KMS-11 (cell line): ENCODE data around the gene PLPP1.

Experiments
- H2AFZ ChIP-seq: fragments of 200-600 bp; sonication (generic); 2 replicates; pipeline ENCODE4 v1.6.1; 2016; ENCODE audit warnings: antibody characterized with exemption, mixed run types, low read depth
- H3K27ac ChIP-seq: fragments of 200-600 bp; sonication (generic); 2 replicates; pipeline ENCODE4 v1.6.1; 2016; ENCODE audit warnings: mild to moderate bottlenecking, mixed run types
- H3K27me3 ChIP-seq: fragments of 200-600 bp; sonication (generic); 2 replicates; pipeline ENCODE4 v1.6.1; 2017; ENCODE audit warnings: mild to moderate bottlenecking, low read depth, mixed run types, moderate library complexity; ENCODE audit not compliant: insufficient read depth
- H3K36me3 ChIP-seq: fragments of 200-600 bp; sonication (generic); 2 replicates; pipeline ENCODE4 v1.6.1; 2017; ENCODE audit warnings: mild to moderate bottlenecking, mixed run types; ENCODE audit not compliant: insufficient read depth
- H3K4me1 ChIP-seq: fragments of 200-600 bp; sonication (generic); 2 replicates; pipeline ENCODE4 v1.6.1; 2016; ENCODE audit warnings: mild to moderate bottlenecking, low read depth, mixed run types; ENCODE audit not compliant: poor library complexity, severe bottlenecking
- H3K4me2 ChIP-seq: fragments of 200-600 bp; sonication (generic); 2 replicates; pipeline ENCODE4 v1.7.0; 2016; ENCODE audit warnings: mild to moderate bottlenecking, mixed run types
- H3K4me3 ChIP-seq: fragments of 200-600 bp; sonication (generic); IDR thresholded peaks from 2 replicates; pipeline ENCODE4 v1.6.1; 2017; ENCODE audit warnings: low read depth, low read length, mixed read lengths; ENCODE audit not compliant: insufficient read depth
- H3K79me2 ChIP-seq: fragments of 200-600 bp; sonication (generic); 2 replicates; pipeline ENCODE4 v1.6.1; 2016; ENCODE audit warnings: low read depth, mixed run types; ENCODE audit not compliant: insufficient read depth
- H3K9ac ChIP-seq: fragments of 200-600 bp; sonication (generic); 2 replicates; pipeline ENCODE4 v1.6.1; 2016; ENCODE audit warnings: mild to moderate bottlenecking, mixed run types
- H4K20me1 ChIP-seq: fragments of 200-600 bp; sonication (generic); 2 replicates; pipeline ENCODE4 v1.6.1; 2016; ENCODE audit warnings: mild to moderate bottlenecking, mixed run types; ENCODE audit not compliant: insufficient read depth
- CTCF ChIP-seq: fragments of 200-600 bp; sonication (generic); conservative IDR thresholded peaks from 2 replicates; pipeline ENCODE4 v1.6.1; 2017; ENCODE audit warnings: low read depth, mild to moderate bottlenecking, antibody characterized with exemption, low read length, moderate library complexity, mixed read lengths

The PLPP1 gene

DNA sequence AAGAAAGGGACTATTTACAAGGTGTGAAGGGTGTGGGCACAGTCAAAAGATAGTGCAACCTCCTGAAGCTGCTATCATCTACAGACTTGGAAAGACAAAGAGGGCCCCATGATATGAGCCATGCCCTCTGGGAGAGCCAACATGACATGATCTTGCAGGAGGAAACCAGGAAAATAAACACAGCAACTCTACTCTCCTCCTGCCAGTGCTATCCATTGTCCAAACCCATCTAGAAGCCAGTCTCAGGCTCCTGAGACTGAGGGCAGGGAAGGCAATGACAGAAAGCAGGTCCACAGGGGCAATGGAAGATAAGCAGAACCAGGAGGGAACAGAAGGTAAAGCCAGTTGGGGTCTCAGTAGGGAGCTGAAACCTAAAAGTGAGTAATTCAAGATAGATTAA is 37.1 kb downstream of the PLPP1 start:
- no peak overlapping the region for H3K4me3 ChIP-seq
- H3K4me1 ChIP-seq, result no peaks in the 10 kb centered on the region
- no peaks in the 10 kb centered on the region for H3K79me2 ChIP-seq
- H3K36me3 ChIP-seq, result no peaks in the 10 kb centered on the region
- no peak overlapping the region for H3K4me2 ChIP-seq
- no peaks in the 10 kb centered on the region for H4K20me1 ChIP-seq
- H3K27ac ChIP-seq, result no peak overlapping the region
- H2AFZ ChIP-seq, result no peak overlapping the region
- no peaks in the 10 kb centered on the region for H3K27me3 ChIP-seq
- H3K9ac ChIP-seq, result no peak overlapping the region
- no peak for TF ChIP-seq CTCF

GRCh38 chr5:55495216-55495615 is 39.5 kb downstream of the PLPP1 start:
- no peak overlapping the region for H3K4me2 ChIP-seq
- H3K4me1 ChIP-seq, result peaks cover 8% of the 10 kb centered on the region
- no peak for TF ChIP-seq CTCF
- H2AFZ ChIP-seq, result no peak overlapping the region
- H3K9ac ChIP-seq, result no peak overlapping the region
- H3K27ac ChIP-seq, result no peak overlapping the region
- H3K27me3 ChIP-seq, result no peaks in the 10 kb centered on the region
- H4K20me1 ChIP-seq, result no peaks in the 10 kb centered on the region
- H3K4me3 ChIP-seq, result no peak overlapping the region
- H3K36me3 ChIP-seq, result no peaks in the 10 kb centered on the region
- no peaks in the 10 kb centered on the region for H3K79me2 ChIP-seq

DNA sequence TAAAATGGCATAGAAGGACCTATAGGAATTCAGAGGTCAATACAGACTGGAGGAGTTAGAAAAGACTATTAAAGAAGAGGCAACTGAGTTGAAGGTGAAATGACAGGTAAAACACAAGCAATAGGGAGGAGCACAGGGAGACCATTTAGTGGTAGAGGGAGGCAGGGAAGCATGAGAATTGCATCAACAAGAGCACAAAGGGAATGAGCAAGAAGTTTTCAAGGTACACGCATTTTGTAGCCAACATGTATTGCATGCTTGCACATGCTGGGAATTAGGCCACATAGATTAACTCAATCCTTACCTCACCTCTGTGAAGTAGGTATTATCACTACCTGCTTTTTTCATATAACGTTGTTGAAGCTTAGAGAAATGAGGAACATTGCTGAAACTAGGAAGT is 42.3 kb downstream of the PLPP1 start:
- no peak for TF ChIP-seq CTCF
- Histone ChIP-seq H3K4me1 (peaks cover 8% of the 10 kb centered on the region), H3K9ac (no peak overlapping the region), H3K27me3 (no peaks in the 10 kb centered on the region), H3K4me2 (no peak overlapping the region), H2AFZ (no peak overlapping the region), H3K36me3 (no peaks in the 10 kb centered on the region), H3K4me3 (no peak overlapping the region), H4K20me1 (no peaks in the 10 kb centered on the region), H3K79me2 (no peaks in the 10 kb centered on the region), H3K27ac (no peak overlapping the region)

GRCh38 chr5:55485073-55485472 is 49.7 kb downstream of the PLPP1 start:
- no peaks in the 10 kb centered on the region for H3K4me1 ChIP-seq
- no peaks in the 10 kb centered on the region for H3K27me3 ChIP-seq
- H2AFZ ChIP-seq, result no peak overlapping the region
- H3K4me2 ChIP-seq, result no peak overlapping the region
- H3K36me3 ChIP-seq, result no peaks in the 10 kb centered on the region
- no peaks in the 10 kb centered on the region for H3K79me2 ChIP-seq
- no peak overlapping the region for H3K9ac ChIP-seq
- no peak for TF ChIP-seq CTCF
- H3K27ac ChIP-seq, result no peak overlapping the region
- no peak overlapping the region for H3K4me3 ChIP-seq
- H4K20me1 ChIP-seq, result no peaks in the 10 kb centered on the region

DNA sequence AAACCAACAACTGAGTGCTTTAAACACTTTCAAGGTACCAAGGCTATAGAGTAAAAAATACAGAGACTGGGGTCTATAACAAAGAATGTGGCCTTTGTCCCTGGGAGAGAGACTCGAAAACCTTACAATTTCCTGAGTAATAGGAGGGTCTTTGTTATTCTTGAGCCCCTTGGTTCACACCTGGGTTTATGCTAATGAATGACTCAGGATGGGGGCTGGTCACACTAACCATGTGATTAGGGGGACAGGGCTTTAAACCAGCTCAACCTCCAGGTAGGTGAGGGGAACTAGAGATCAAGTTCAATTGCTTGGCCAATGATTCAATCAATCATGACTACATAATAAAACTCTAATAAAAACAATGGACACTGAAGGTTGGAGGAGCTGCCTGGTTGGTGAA is 50.2 kb downstream of the PLPP1 start:
- Histone ChIP-seq H3K9ac (no peak overlapping the region), H3K27me3 (no peaks in the 10 kb centered on the region), H3K4me3 (no peak overlapping the region), H3K79me2 (no peaks in the 10 kb centered on the region), H3K4me2 (no peak overlapping the region), H3K27ac (no peak overlapping the region), H3K36me3 (no peaks in the 10 kb centered on the region), H3K4me1 (no peaks in the 10 kb centered on the region), H2AFZ (no peak overlapping the region), H4K20me1 (no peaks in the 10 kb centered on the region)
- no peak for TF ChIP-seq CTCF
